ENCODE data around the gene EXD3.
"Not testable (repeated sequence)": the region's sequence is repeated elsewhere in the genome, so short reads cannot be mapped to it uniquely, and the experiment has no call there.

EXD3 gene

DNA sequence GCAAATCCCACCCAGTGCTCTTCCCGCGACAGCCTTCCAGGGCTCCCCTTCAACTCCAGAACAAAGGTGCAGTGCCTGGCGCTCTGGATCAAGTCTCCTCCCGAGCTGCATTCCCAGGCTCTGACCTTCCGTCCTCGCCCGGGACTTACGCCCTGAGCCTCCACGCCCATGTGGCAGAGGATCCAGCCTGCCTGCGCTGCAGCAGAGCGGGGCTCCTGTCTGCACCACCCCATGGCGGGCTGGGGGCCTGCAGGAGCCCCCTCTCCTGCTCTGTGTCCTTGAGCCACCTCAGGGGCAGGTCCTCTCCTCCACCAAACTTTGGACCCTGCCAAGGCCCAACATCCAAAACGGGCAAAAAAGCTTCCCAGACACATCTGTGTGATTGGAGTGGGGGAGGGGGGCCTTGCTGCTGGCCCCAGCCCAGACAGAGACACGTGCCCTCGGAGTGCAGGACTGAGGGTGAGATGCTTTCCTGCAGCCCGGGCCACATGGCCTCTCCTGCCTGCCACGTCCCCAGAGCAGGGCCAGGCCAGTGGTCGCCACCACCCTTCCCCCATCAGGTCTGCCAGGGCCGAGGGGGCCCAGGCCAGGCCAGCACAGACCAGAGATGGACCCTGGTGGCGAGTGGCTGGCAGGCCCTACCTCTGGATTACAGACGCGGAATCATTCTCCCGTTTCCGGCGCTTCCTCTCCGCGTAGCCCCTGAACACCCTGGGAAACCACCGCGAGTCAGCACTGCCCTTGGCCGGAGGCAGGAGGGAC is 31.8 kb upstream of the EXD3 start:
- peaks cover 29% of the 10 kb centered on the region for H3K36me3 Mint-ChIP-seq (ENCODE audit: insufficient read depth)
- peaks cover 17 to 30% of the 10 kb centered on the region in 2 donors for H3K4me1 Mint-ChIP-seq (ENCODE audit: low read depth in 2 of 2)
- DNase-seq, result no peak
- no peak overlapping the region for H3K27ac Mint-ChIP-seq
- H3K4me3 Mint-ChIP-seq, result peak overlapping the region in 1 of 2 donors; percentile 68
- no peaks in the 10 kb centered on the region for H3K9me3 Mint-ChIP-seq
- no peak for ATAC-seq (replicated peaks)
- no peaks in the 10 kb centered on the region for H3K27me3 Mint-ChIP-seq

DNA sequence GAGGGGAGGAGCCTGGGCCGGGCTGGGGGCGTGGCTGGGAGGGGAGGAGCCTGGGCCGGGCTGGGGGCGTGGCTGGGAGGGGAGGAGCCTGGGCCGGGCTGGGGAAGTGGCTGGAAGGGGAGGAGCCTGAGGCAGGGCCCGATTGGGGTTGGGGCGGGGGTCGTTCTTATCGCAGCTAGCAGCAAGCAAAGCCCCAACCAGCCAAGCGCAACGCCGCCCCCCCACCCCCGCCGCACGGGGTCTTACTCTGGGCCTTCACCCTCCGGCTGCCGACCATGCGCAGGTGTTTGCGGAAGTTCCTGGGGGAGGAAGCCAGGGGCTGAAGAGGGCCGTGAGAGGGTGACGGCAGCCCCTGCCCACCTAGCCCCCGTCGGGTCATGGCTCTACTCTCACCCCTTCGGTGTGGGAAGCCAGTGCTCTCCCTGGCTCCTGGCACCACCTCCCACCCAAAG is 31.2 kb upstream of the EXD3 start:
- Mint-ChIP-seq H3K27me3 (no peaks in the 10 kb centered on the region), H3K4me1 (ENCODE audit: low read depth in 2 of 2) (peaks cover 18 to 28% of the 10 kb centered on the region in 2 donors), H3K9me3 (no peaks in the 10 kb centered on the region), H3K36me3 (ENCODE audit: insufficient read depth) (peaks cover 34% of the 10 kb centered on the region), H3K4me3 (peak overlapping the region in 1 of 2 donors; percentile 68), H3K27ac (no peak overlapping the region)
- no peak for DNase-seq
- no peak for ATAC-seq (replicated peaks)

DNA sequence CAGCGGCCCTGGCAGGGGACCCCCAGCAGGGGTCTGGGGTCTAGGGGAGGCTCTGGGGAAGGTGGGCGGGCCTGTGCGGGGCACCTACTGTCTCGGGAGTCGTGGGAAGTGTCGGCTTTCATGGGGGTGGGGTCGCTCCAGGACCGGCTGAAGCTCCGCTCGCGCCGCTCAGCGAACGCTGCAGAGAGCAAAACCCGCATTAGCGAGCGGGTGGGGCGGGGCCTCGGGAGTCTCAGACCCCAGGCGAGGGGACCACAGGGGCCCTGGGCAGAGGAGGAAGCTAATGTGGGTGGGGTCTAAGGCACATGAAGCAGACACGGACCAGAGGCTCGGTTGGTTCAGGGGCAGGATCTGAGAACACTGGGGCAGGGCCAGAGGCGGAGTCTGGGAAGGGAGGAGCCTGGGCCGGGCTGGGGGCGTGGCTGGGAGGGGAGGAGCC is 30.7 kb upstream of the EXD3 start:
- H3K36me3 Mint-ChIP-seq (ENCODE audit: insufficient read depth), result peaks cover 38% of the 10 kb centered on the region
- H3K9me3 Mint-ChIP-seq, result no peaks in the 10 kb centered on the region
- no peak overlapping the region for H3K27ac Mint-ChIP-seq
- H3K27me3 Mint-ChIP-seq, result no peaks in the 10 kb centered on the region
- H3K4me3 Mint-ChIP-seq, result peak overlapping the region; percentile 27 to 29
- DNase-seq, result peak in 1 of 3 experiments; percentile 48
- peak; percentile 37 for ATAC-seq (replicated peaks)
- H3K4me1 Mint-ChIP-seq (ENCODE audit: low read depth in 2 of 2), result peaks cover 18 to 28% of the 10 kb centered on the region in 2 donors

DNA sequence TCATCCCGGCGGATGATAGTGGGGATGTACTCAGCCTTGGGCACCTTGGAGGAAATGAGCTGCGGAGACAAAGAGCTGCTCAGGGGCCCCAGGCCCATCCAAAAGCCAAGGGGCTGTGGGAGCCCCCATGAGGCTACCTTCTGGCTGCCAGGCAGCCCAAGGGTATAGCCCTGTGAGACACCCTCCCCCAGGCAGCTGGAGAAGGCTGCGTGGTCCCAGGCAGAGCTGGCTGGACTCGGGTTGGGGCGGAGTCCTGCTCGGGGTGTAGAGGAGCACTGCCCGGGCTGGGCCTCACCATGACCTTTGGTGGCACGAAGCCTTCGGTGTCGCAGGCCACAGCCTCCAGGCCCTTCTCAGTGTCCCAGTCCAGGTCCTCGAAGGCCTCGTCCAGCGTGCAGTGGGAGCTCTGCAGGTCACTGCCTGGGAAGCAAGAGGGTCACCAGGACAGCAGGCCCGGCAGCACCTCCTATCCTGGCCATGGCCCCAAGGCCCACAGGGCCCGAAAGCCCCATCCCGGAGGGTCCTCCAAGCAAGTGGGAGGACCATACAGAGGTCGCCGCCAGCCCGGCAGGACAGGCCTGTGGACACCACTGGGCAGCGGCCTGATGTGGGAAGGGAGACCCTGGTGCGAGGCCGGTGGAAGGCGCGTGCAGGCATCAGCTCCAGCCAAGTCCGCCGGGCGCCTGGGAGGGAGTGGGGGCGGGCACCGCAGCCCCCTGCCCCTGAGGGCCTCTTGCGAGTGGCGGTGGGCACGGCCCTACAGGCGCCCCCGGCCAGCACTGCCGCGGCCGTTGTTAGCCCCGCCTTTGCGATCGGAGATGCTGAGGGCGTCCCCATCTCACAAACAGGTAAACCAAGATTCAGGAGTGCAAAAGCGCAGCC is 30.0 kb upstream of the EXD3 start:
- H3K27ac Mint-ChIP-seq, result no peak overlapping the region
- peak overlapping the region; percentile 66 to 74 for H3K4me3 Mint-ChIP-seq
- no peaks in the 10 kb centered on the region for H3K9me3 Mint-ChIP-seq
- peaks cover 18 to 28% of the 10 kb centered on the region in 2 donors for H3K4me1 Mint-ChIP-seq (ENCODE audit: low read depth in 2 of 2)
- H3K36me3 Mint-ChIP-seq (ENCODE audit: insufficient read depth), result peaks cover 42% of the 10 kb centered on the region
- H3K27me3 Mint-ChIP-seq, result no peaks in the 10 kb centered on the region
- DNase-seq, result no peak
- ATAC-seq (replicated peaks), result no peak

DNA sequence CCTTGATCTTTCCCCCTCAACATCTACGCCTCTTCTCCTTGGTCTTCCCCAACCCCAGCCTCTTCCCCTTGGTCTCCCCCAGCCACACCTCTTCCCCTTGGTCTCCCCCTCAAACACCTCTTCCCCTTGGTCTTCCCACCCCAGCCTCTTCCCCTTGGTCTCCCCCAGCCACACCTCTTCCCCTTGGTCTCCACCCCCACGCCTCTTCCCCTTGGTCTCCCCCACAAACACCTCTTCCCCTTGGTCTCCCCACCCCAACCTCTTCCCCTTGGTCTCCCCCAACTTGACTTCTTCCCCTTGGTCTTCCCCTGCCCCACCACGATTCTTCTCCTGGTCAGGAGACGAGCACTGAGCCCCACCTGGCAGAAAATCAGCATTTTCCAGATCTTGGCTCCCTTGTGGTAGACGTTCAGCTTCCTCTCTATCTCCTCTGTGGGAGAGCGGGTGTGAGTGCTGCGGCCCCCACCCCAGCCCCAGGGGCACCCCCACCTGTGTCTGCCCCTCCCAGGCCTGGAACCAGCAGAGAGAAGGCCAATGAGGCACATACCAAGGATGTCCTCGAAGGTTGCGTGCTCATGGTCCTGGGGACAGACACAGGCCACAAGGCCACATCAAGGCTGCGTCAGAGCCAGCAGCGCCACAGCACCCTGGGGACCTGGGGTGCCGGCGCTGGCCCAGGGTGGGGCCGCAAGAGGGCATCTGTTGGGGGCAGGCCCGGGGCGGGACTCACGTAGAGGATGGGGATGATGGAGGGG is 29.2 kb upstream of the EXD3 start:
- ATAC-seq (replicated peaks), result no peak
- no peak for DNase-seq
- no peaks in the 10 kb centered on the region for H3K9me3 Mint-ChIP-seq
- no peak overlapping the region for H3K27ac Mint-ChIP-seq
- H3K4me1 Mint-ChIP-seq (ENCODE audit: low read depth in 2 of 2), result peaks cover 21 to 28% of the 10 kb centered on the region in 2 donors
- H3K27me3 Mint-ChIP-seq, result no peaks in the 10 kb centered on the region
- H3K36me3 Mint-ChIP-seq (ENCODE audit: insufficient read depth), result peaks cover 44% of the 10 kb centered on the region
- H3K4me3 Mint-ChIP-seq, result peak overlapping the region; percentile 66 to 74

DNA sequence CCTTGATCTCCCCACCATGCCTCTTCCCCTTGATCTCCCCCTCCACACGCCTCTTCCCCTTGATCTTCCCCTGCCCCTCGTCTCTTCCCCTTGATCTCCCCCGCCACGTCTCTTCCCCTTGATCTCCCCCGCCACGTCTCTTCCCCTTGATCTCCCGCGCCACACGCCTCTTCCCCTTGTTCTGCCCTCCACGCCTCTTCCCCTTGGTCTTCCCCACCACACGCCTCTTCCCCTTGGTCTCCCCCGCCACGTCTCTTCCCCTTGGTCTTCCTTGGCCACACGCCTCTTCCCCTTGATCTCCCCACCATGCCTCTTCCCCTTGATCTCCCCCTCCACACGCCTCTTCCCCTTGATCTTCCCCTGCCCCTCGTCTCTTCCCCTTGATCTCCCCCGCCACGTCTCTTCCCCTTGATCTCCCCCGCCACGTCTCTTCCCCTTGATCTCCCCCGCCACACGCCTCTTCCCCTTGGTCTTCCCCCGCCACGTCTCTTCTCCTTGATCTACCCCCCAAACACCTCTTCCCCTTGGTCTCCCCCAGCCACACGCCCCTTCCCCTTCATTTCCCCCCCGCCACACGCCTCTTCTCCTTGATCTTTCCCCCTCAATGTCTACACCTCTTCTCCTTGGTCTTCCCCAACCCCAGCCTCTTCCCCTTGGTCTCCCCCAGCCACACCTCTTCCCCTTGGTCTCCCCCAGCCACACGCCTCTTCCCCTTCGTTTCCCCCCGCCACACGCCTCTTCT is 28.5 kb upstream of the EXD3 start:
- Mint-ChIP-seq H3K4me3 (peak overlapping the region; percentile 71 to 74), H3K27ac (peak overlapping the region; percentile 65 to 97)
- not testable (repeated sequence) for H3K9me3 Mint-ChIP-seq

DNA sequence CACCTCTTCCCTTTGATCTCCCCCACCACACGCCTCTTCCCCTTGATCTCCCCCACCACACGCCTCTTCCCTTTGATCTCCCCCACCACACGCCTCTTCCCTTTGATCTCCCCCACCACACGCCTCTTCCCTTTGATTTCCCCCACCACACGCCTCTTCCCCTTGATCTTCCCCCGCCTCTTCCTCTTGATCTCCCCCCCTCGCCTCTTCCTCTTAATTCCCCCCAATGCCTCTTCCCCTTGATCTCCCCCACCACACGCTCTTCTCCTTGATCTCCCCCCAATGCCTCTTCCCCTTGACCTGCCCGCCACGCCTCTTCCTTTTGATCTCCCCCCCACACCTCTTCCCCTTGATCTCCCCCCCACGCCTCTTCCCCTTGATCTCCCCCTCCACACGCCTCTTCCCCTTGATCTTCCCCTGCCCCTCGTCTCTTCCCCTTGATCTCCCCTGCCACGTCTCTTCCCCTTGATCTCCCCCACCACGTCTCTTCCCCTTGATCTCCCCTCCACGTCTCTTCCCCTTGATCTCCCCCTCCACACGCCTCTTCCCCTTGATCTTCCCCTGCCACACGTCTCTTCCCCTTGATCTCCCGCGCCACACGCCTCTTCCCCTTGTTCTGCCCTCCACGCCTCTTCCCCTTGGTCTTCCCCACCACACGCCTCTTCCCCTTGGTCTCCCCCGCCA is 27.7 kb upstream of the EXD3 start:
- not testable (repeated sequence) for H3K27me3 Mint-ChIP-seq, H3K9me3 Mint-ChIP-seq
- Mint-ChIP-seq H3K36me3 (ENCODE audit: insufficient read depth) (peaks cover 50% of the 10 kb centered on the region), H3K4me3 (peak overlapping the region; percentile 65 to 71), H3K4me1 (ENCODE audit: low read depth in 2 of 2) (peaks cover 19 to 26% of the 10 kb centered on the region in 2 donors), H3K27ac (peak overlapping the region; percentile 65 to 97)
- peak in 2 of 3 experiments; percentile 44 to 65 for DNase-seq
- ATAC-seq (replicated peaks), result peak; percentile 36

More for the DNA sequence above, 28.5 kb upstream of the EXD3 start:
- H3K27me3 Mint-ChIP-seq; DNase-seq; ATAC-seq (replicated peaks): not testable (repeated sequence)
- H3K36me3 Mint-ChIP-seq (ENCODE audit: insufficient read depth), result peaks cover 44% of the 10 kb centered on the region
- peaks cover 23 to 32% of the 10 kb centered on the region in 2 donors for H3K4me1 Mint-ChIP-seq (ENCODE audit: low read depth in 2 of 2)

DNA sequence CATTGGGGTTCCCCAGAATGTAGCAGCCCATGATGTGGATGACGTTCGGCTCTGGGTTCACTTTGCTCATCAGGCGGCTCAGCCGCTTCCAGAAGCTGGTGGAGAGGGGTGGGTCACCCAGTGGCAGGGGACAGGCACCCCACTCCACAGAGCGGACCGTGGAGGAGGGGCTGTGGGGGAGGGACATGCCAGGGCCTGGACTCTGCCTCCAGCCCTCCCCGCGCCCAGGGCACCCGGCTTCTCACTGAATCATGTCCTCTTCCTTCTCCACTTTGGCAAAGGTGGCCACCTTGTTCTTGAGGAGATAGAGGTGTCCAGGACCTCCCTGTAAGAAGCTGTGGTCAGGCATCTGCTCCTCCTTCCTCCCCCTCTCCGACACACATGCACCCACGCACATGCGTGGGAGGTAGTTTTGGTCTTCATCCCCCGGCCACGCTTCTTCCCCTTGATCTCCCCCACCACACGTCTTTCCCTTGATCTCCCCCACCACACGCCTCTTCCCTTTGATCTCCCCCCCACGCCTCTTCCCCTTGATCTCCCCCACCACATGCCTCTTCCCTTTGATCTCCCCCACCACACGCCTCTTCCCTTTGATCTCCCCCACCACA is 27.1 kb upstream of the EXD3 start:
- Mint-ChIP-seq H3K4me3 (peak overlapping the region; percentile 65 to 71), H3K27me3 (peaks cover 0 to 7% of the 10 kb centered on the region in 2 donors), H3K36me3 (ENCODE audit: insufficient read depth) (peaks cover 56% of the 10 kb centered on the region), H3K9me3 (no peaks in the 10 kb centered on the region), H3K27ac (peak overlapping the region; percentile 65 to 97), H3K4me1 (ENCODE audit: low read depth in 2 of 2) (peaks cover 24 to 31% of the 10 kb centered on the region in 2 donors)
- DNase-seq (peak; percentile 60 to 65 (median 63)), ATAC-seq (replicated peaks) (peak; percentile 61)

DNA sequence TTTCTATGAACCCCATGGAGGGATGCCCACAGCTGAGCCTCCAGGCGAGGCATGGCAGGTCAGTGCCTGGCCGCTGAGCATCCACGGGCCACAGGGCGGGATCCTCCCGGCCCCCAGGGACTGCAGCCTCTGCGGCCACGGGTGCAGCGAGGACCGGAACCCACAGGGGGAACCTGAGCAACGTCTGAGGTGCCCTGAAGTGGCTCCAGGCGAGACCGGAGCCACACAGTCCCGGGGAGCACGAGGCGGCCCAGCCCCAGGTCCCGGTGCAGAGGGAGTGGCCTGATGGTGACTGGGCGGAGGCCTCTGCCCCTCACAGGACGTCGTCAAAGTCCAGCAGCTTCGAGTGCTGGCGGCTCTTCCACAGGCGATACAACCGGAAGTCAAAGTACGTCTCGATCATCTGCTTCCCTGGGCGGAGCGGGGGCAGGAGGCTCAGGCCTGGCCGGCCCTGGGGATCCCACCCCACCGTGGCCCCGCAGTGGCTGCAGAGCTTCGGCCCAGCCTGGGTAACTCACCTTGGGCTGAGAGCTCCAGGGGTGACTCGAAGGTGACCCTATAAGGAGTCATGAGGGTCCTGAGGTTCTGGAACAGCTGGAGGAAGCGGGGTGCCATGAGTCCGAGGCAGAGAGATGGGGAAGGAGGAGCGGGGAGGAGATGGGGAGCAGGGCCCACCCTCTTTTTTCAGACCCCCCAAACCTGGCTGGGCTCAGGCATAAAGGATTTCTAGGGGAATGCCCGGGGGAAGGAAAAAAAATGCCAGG is 26.3 kb upstream of the EXD3 start:
- no peak overlapping the region for H3K4me3 Mint-ChIP-seq
- H3K4me1 Mint-ChIP-seq (ENCODE audit: low read depth in 2 of 2), result peaks cover 24 to 34% of the 10 kb centered on the region in 2 donors
- peaks cover 0 to 13% of the 10 kb centered on the region in 2 donors for H3K27me3 Mint-ChIP-seq
- H3K36me3 Mint-ChIP-seq (ENCODE audit: insufficient read depth), result peaks cover 57% of the 10 kb centered on the region
- peak overlapping the region in 1 of 2 donors; percentile 97 for H3K27ac Mint-ChIP-seq
- ATAC-seq (replicated peaks) (no peak), DNase-seq (no peak)
- H3K9me3 Mint-ChIP-seq, result no peaks in the 10 kb centered on the region

DNA sequence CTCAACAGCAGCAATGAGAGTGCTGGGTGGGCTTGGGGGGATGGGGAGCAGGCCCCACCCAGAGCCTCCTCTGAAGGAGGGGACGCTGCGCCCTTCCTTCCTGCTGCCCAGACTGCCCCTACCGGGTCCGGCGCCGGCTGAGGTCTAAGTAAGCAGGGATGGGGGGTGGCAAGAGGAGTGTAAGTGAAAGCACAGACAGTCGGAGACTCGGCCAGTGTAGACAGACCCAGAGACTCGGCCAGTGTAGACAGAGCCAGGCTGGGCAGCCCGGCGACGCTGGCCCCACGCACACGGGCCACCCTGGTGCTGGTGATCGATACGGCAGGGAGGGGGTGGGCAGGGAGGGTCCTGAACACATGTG is 25.6 kb upstream of the EXD3 start:
- Mint-ChIP-seq H3K27ac (no peak overlapping the region), H3K4me1 (ENCODE audit: low read depth in 2 of 2) (peaks cover 24 to 34% of the 10 kb centered on the region in 2 donors), H3K4me3 (no peak overlapping the region), H3K9me3 (no peaks in the 10 kb centered on the region), H3K27me3 (peaks cover 2 to 20% of the 10 kb centered on the region in 2 donors), H3K36me3 (ENCODE audit: insufficient read depth) (peaks cover 55% of the 10 kb centered on the region)
- no peak for DNase-seq
- ATAC-seq (replicated peaks), result no peak

Data from effector memory CD8-positive, alpha-beta T cell (primary cell).